Amniotic stem cell (primary cell): ENCODE measurements around the gene MCTP2.

Experiments used
- DNase-seq: peaks from one replicate; lab custom pipeline; 2025; lab: John Stamatoyannopoulos, UW

The MCTP2 gene

DNA sequence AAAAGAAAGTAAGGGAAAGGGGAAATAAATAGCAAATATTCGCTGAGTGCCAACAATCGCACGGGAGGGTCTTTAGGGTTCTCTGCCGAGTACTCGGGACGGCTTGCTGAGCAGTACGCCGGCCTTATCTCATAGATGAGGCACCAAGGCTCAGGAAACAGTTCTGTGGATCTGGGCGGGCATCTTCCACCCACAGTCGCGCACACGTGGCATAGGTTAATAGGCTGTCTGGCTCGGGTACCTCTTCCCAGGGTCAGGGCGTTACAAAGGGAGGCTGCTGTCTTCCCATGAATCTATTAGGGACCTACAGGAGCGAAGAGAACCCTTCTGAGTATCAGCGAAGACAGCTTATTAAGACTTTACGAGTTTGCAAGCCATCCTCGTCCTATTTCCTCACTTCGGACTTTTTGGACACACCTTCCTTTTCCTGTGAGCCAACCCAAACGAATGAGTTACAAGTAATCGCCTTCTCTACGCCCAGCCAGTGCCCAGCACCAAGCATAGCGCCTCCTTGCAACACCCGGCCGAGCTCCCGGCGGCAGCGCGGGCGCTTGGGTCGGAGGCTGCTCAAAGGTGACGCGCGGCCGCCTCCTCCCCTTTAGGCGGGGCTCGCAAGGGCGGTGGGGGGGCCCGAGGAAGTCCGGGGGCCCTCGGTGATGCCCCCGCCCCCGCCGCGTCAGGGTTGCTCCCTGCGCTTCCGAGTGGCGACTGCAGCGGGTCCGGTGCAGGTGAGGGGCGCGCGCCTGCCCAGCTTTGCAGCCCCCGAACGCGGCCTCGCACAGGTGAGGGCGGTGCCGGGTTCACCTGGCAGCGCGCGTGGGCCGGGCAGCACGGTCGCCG, at the start of gene MCTP2:
Gene MCTP2, plus strand, starts transcription at position 679 of the 840 bp plus-strand sequence. CDS start 66,705 bp downstream, outside the sequence.
- DNase-seq, result peak; percentile 23

- no peak for DNase-seq
Measured at GRCh38 chr15:94182883-94183282, 48.5 kb upstream of the MCTP2 start.

GRCh38 chr15:94185547-94186236, 45.7 kb upstream of the MCTP2 start:
- no peak for DNase-seq

DNA sequence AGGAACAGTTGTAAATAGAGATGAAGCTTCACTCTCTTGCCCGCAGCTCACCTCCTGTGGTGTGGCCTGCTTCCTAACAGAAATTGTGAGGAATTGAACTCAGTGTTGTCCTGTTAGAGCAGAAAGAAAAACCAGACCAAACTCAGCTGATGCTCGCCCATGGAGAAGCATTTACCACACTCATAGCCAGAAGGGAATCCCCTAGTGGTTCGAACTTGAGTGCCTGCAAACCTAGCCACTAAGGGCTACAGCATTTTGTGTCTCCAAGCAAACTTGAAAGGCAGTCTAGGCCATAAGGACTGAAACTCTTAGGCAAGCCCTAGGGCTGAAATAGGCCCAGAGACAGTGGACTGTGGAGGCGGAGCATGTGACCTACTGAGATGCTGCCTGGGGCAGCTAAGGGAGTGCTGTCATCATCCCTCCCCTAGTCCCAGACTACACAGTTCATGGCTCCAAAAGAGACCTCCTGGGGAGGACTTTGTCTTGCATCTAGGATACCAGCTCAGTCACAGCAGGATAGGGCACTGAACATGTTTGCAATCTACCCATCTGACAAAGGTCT, 44.5 kb upstream of the MCTP2 start:
- no peak for DNase-seq

GRCh38 chr15:94193906-94194305, 37.5 kb upstream of the MCTP2 start:
- DNase-seq, result no peak

DNA sequence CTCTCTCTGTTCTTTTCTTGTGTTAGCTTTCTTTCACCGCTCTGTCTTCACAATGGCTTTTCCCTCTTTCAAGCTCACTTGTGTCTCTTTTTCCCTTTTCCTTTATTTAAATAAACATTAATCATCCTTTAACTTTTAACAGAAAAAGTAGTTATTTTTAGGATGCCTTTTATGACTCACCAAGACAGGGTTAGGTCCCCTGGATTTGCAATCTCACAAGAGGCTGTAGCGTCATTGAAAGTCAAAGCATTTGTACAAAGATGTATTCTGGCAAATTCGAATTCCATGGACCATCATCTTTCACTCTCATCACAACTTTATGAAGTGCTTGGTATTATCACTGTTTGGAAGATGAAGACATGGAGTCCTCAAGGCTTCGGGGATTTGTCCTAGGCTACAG, 34.8 kb upstream of the MCTP2 start:
- no peak for DNase-seq

GRCh38 chr15:94198633-94199032, 32.7 kb upstream of the MCTP2 start:
- DNase-seq, result no peak

GRCh38 chr15:94199725-94200124, 31.6 kb upstream of the MCTP2 start:
- DNase-seq, result no peak

DNA sequence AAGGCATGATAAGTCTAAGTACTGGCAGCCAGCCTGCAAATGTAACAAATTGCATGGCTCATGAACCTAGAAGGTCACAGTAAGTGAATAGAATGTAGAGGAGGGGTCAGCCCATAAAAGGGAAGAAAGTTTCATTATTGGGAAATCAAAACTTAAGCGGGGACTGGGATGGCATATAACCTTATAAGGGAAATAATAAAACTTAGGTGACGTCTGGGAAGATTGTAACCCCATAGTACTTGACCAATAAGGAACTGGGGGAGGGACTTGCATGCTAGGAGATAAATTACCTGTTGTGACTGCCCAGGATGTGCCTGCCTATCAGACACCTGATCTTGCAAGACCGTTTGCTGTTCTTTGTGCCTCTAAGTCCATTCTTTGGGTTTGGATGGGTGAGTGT, 28.1 kb upstream of the MCTP2 start:
- no peak for DNase-seq

DNA sequence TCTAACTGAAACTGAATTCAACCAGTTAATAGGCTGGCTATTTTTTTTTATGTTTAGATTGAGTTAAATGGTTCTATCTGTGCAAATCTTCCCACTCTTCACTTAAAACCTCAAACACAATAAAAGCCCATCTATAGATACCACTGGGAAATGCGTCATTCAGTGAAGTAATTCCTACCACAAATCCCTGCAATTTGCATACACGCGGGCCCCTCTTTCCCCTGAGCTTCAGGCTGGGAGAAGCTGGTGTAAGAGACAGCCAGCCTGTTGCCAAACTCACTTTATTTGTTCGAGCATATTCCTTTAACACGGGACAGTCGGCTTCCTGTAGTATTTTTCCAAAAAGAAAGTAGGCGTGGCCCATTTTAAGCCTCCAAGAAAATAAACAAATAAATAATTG, 26.0 kb upstream of the MCTP2 start:
- no peak for DNase-seq

- no peak for DNase-seq
Measured at GRCh38 chr15:94206463-94207167, 24.7 kb upstream of the MCTP2 start.

DNA sequence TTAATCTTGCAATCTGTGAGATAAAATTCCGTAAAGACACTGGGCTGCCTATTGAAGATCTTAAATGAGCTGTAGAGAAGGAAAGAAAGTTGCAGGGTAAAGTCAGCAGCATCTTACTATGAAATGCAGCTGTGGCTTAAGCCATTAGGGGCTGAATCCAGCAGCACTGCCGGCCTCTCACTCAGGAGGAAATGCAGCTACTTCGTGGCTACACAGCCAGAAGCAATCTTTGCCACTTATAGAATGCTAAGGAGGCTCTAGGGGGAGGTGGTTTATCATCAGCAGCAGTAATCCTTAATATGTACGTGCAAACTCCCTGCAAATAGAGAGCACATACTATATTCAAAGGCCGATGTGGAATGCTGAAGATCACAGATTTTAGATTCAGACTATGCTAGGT, 19.1 kb upstream of the MCTP2 start:
- no peak for DNase-seq

DNA sequence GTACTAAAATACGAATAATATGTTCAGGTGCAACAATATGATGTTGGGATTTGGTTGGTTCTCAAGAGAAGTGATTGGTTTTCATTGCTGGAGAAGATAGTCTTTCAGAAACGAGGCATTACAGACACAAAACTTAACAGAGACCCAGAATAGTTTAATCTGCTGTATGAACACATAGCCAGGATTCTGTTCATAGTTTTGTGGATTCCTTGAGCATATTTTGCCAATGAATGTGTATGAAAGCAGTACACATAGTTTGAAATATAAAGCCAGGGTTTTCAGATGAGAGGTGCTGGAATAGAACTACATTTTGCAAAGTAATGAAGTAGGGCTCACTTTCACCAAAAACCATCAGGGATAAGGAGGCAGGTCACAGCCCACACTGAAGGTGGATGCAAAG, 5.7 kb upstream of the MCTP2 start:
- DNase-seq, result no peak

DNA sequence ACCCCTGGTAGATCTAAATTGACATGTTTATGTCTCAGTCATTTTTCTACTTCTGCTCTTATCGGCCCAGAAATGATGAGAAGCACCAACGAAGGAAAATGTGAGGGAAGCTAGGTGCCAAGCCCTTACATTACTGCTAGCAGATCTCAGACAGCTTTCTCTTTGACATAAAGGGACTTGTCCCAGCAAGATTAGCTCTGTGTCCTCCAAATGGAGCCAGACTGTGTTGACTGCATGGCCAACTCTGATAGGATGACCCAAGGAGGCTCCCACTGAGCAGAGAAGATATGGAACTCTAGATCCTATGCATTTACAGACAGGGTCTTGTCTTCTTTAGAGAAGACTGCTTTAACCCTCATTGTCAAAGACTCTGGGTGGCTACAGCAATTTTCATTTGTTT, 2.8 kb upstream of the MCTP2 start:
- no peak for DNase-seq

DNA sequence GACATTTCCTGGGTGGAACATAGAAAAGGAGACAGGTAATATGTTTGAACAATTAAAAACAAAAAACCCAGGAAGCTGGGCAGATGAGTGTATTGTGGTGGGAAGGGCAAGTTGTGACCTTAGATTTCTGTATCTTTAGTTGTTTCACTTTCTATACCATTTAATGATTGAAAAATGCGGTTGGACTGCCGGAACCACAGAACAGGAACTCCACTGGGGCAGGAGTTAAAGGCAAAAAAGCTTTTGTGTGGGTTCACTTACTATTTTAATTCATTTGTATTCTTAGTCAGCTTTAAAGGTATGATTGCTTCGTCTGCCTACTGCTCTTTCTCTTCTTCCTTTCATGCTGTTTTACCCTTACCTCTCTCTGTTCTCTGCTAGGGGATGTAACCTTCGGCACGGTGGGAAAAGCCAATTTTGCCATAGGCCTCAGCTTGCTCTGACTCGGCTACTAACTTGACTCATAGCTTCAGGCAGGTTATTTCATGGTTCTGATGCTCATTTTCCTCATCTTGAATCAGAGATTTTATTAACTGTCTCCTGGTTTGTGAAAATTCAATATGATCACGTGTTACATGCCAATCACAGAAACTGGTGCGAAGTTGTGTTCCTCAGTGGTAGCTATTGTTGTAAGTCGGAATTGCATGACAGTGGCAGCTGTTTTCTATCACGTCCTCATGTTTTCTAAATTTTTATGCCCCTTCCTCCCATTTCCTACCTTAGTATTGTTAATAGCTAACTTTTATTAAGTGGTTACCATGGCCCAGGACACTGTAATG, 1.6 kb upstream of the MCTP2 start:
- no peak for DNase-seq

DNA sequence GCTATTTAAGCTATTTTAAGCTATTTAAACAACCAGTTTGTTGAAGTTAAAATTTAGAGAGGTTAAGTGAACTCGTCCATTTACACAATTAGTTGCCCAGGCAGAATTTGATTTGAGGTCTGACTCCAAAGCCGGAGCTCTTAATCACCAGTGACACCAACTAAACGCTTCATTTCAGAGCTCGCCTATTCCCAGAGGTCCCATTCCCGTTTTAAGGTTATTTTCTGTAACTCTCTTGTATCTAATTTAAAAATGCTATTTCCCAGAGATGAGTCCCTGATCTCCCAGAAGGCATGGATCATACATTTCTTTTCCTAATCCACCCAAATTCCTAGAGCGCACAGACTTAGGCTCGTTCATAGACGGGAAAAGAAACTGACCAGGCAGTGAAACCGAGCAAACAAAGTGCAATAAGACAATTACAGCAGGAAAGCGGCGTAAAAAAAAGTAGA, 904 bp upstream of the MCTP2 start:
- DNase-seq, result no peak

DNA sequence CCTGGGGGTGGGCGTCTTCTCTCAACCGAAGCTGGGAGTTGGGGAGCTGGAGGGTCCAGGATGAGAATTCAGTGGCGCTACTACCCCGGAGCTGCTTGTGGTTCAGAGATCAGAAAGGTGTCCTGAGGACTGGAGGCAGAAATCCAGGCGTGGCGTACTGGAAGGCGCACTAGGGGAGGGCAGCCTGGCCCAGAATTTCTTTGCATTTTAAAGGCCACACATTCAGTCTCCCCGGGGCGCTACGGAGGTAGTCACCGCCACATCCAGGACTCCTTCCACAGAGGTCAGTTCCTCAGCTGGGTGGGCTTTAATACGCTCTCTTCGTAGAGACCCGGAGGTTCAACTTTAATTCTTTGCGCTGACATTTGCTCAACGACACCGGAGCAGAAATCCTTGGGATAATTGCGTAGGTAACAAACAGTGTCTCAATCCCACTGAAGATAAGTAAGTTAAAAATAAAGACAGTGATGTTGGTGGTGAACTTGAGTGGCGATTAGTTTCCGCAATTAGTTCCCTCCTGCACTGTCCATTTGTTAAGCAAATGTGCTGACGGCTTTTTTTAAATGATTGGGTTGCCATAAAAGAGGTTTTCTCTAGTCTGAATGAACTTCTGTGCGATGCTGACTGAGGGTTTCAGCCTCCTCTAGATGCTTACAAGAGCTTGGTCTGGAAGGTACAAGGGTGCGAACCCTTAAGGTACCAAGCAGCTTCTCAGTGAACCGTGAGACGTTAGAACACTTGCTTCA, 535 bp downstream of the MCTP2 start:
- no peak for DNase-seq

DNA sequence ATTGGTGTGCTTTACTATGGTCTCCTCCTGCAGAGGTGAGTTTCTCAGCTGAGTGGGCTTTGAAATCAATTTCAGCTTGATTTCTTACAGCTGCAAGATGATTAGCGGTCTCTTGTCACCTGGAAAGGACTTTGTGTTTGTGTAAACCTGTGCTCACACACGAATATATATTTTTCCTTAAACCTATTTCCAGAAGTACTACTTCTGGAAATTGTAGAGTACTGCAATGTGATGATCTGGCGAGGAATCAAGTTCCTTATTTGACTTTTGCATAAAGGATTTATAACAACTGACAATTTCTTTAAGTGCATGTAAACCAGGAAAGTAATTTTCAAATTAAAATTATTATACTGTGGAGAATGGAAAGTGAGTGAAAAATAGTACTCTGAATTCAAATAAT, 2.1 kb downstream of the MCTP2 start:
- DNase-seq, result no peak

DNA sequence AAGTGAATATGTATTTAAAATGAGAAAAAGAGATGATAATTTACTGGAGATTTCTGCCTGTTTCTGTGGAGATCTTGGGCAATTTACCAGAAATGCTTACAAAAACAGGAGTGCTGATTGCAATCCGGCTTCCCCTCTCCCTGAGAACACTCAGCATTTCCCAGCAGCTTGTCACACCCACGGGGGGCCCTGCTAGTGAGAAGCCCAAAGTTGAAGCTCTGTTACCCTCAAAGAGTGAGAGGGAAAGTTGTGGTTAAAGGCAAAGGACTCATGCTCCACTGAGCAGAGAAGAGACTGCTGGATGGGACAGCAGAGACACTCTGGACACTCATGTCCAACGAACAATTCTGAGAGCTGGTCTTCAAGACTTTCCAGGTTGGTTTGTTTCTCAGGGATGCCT, 2.9 kb downstream of the MCTP2 start:
- DNase-seq, result no peak

GRCh38 chr15:94235041-94235440, 3.7 kb downstream of the MCTP2 start:
- DNase-seq, result no peak

- DNase-seq, result no peak
Measured at GRCh38 chr15:94235646-94236045, 4.3 kb downstream of the MCTP2 start.
